Measurements from ENCODE around the gene FRMD6. TPM values are rescaled to one million over a fixed set of nuclear protein-coding genes. Genes with fewer than 3 reads are reported as not detected.
A peak's percentile ranks its signal among the peaks of the same experiment; 100 is the strongest.
"Not testable (repeated sequence)": the region's sequence is repeated elsewhere in the genome, so short reads cannot be mapped to it uniquely, and the experiment has no call there.

Gene FRMD6
- total RNA-seq, 1 donor from 2014 or later: 5.5 TPM

DNA sequence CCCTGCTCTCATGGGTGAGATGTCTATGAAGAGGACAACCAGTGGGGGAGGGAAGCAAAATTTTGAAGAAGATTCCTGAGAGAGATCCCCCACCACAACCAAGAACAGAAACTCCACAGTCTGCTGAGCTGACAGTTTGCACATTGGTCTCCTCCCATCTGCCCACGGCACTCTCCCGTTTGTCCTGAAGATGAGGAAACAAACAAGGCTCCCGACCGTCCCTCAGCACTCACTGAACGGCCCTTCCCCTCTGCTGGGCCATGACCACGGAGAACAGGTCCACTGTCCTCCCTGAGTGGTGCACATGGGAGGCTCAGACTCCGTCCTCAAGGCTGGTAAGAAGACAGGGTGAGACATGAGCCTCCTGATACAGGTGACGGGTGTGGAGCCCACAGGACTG lies 114.9 kb downstream of the FRMD6 start:
- DNase-seq; H3K9me3 Mint-ChIP-seq; intact Hi-C loops (cut with micrococcal nuclease); H3K27ac Mint-ChIP-seq; H3K36me3 Mint-ChIP-seq (ENCODE audit: low read depth); H3K4me1 Mint-ChIP-seq; H3K4me3 Mint-ChIP-seq: not testable (repeated sequence)
- H3K27me3 Mint-ChIP-seq: peaks cover 12% of the 10 kb centered on the region

DNA sequence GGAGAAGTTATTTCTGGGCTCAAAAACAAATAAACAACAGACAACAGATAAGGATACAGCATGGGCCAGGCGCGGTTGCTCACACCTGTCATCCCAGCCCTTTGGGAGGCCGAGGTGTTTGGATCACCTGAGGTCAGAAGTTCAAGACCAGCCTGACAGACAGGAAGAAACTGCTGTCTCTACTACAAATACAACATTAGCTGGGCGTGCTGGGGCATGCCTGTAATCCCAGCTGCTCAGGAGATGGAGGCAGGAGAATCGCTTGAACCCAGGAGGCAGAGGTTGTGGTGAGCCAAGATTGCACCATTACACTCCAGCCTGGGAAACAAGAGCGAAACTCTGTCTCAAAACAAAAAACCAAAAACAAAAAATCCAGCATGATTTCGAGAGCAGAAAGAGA lies 117.6 kb downstream of the FRMD6 start:
- H3K27me3 Mint-ChIP-seq; H3K9me3 Mint-ChIP-seq; intact Hi-C loops (cut with micrococcal nuclease); H3K36me3 Mint-ChIP-seq (ENCODE audit: low read depth); H3K4me1 Mint-ChIP-seq; H3K4me3 Mint-ChIP-seq; H3K27ac Mint-ChIP-seq; DNase-seq: not testable (repeated sequence)

DNA sequence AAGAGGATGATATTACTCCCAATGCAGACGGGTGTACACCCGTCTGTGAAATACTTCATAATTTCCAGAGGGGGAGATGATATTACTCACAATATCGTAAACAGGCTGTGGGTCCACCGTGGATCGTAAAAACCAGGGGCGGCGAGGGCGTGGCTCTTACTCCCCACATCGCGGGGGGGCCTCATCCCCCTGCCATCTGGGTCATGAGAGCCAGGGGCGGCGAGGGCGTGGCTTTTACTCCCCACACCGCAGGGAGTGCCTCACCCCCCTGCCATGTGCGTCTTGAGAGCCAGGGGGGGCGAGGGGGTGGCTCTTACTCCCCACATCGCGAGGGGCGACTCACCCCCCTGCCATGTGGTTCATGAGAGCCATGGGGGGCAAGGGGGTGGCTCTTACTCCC lies 122.5 kb downstream of the FRMD6 start:
- Mint-ChIP-seq H3K4me3 (no peak overlapping the region), H3K27me3 (peaks cover 12% of the 10 kb centered on the region), H3K27ac (no peak overlapping the region), H3K36me3 (ENCODE audit: low read depth) (no peaks in the 10 kb centered on the region), H3K4me1 (peaks cover 2% of the 10 kb centered on the region), H3K9me3 (no peaks in the 10 kb centered on the region)
- intact Hi-C loops (cut with micrococcal nuclease): no loop called here
- peak; percentile 75 for DNase-seq

DNA sequence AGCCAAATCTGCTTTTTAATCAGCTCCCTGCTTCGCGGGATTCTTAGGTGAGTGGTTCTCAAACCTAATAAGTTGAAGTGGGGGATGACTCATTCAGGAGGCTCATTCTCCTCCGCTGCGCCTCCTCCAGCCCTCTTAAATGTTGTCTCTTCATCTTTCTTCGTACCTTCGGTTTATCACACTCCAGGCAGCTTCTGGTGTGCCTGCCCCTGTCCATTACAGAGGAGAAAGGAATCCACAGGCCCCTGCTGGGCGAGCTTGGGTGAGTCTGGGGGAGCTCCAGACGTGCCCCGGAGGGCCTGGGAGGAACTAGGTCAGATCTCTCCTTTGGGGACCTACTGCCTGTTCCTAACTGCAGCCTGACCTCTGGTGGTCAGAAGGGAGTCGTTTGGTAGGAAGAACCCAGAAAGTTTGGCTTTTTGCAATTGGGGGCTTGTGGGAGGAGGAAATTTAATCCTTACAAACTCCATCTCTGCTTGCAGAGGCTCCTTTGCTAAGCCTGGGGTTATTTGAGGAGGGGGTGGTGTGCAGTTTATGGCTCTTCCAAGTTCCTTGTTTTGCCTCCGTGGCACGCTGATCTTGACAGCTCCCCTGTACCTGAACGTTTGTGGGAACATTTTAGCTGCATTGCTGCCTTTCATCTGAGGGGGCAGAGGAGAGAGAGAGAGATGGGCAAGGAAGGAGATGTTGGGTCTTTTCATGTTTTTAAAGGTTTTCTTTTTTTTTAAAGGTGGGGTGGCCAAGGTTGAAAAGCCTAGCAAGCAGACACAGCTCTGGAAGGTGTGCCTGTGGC lies 124.6 kb downstream of the FRMD6 start:
- intact Hi-C loops (cut with micrococcal nuclease): loop anchor here (1.0 to 5.0 kb wide), 2 partner anchors 34 to 493 kb away; no protein-coding TSS in a partner anchor
- H3K4me1 Mint-ChIP-seq: peaks cover 10% of the 10 kb centered on the region

DNA sequence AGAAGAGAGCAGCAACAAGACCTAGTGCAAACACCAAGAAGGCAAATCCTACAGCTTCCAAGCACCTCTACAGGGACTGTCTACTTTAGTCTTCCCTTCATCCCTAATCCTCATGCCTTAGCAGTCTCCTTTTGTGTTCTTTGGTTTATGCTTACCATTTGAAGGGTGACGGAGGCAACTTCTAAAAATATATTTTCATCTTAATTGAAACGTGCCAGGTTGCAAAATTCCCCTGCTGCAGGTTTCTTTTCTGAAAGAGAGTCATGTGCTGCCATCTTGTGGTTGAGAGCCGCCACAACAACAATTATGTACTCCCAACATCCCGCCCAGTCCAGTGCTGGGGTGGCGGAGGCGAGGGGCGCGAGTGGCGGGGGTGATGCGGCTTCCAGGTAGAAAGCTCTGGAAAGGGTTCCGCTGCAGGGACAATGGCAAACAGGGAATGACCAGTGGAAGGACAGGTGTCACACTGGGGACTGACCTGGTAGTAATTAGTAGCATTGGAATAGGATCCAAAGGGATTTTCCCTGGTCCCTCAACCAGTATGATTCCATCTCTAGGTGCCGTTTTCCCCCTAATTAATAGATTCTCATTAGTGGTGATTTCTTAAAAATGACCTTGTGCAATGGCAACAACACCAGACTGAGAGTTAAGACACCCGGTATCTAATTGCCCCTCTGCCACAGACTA lies 128.4 kb downstream of the FRMD6 start:
- peak; percentile 91 for DNase-seq
- intact Hi-C loops (cut with micrococcal nuclease): loop anchor here (1.0 to 10.0 kb wide), 7 partner anchors 67 to 685 kb away; partner anchors contain the start of genes GNG2 and TRIM9
- H3K36me3 Mint-ChIP-seq (ENCODE audit: low read depth): no peaks in the 10 kb centered on the region
- H3K27me3 Mint-ChIP-seq: peaks cover 40% of the 10 kb centered on the region
- peak overlapping the region; percentile 30 for H3K4me3 Mint-ChIP-seq
- H3K27ac Mint-ChIP-seq: no peak overlapping the region
- peaks cover 4% of the 10 kb centered on the region for H3K9me3 Mint-ChIP-seq
- H3K4me1 Mint-ChIP-seq: peaks cover 12% of the 10 kb centered on the region

More for the DNA sequence above, 124.6 kb downstream of the FRMD6 start:
- Mint-ChIP-seq H3K4me3 (no peak overlapping the region), H3K36me3 (ENCODE audit: low read depth) (no peaks in the 10 kb centered on the region), H3K27ac (peak overlapping the region; percentile 59), H3K27me3 (peaks cover 15% of the 10 kb centered on the region), H3K9me3 (no peaks in the 10 kb centered on the region)
- DNase-seq: peak; percentile 75

Other genes with a start within 250 kb of the FRMD6 start
- gene GNG2, start 208.7 kb downstream of the FRMD6 start, total RNA-seq: 104 and 105 TPM in 2 replicates

All from activated CD4-positive, alpha-beta T cell treated with anti-CD3 and anti-CD28 coated beads, Interleukin-2, amount 10 ng/mL, durations not matched to agents 24 days and 14 days (primary cell).